Keratinocyte (primary cell): ENCODE data around the gene HLA-DPB1. TPM values are rescaled to one million over a fixed set of nuclear protein-coding genes. Genes with fewer than 3 reads are reported as not detected.
A peak's percentile ranks its signal among the peaks of the same experiment; 100 is the strongest.

Experiments
- DNase-seq: peaks from one replicate; pipeline ENCODE4 v3.0.0-alpha.2; 2011; ENCODE audit warnings: low read depth, missing footprints, low spot score
- FAIRE-seq: peaks from 2 replicates; lab custom pipeline; 2011; peaks lifted over from hg19 to GRCh38; lab: Jason Lieb, UNC
- H2AFZ ChIP-seq: 2 replicates; pipeline ENCODE4 v1.6.0; 2012; ENCODE audit warnings: low read length, control low read depth, inconsistent platforms; ENCODE audit not compliant: control insufficient read depth
- H3K27ac ChIP-seq: 2 replicates; pipeline ENCODE4 v1.5.1; 2011; ENCODE audit warnings: low read length; ENCODE audit not compliant: control insufficient read depth, insufficient read depth
- H3K27me3 ChIP-seq: 3 replicates; pipeline ENCODE4 v1.6.0; 2011; ENCODE audit warnings: low read length; ENCODE audit not compliant: control insufficient read depth, insufficient read depth; ENCODE audit errors: extremely low read depth
- H3K36me3 ChIP-seq, 2 experiments: 2 replicates in 1 of 2; 3 replicates in 1 of 2; pipeline ENCODE4 v1.5.1; 2011; ENCODE audit warnings: low read length in 2 of 2, mild to moderate bottlenecking in 1 of 2; ENCODE audit not compliant: control insufficient read depth in 2 of 2, insufficient read depth in 2 of 2; ENCODE audit errors: extremely low read depth in 1 of 2
- H3K4me1 ChIP-seq: 3 replicates; pipeline ENCODE4 v1.5.1; 2011; ENCODE audit warnings: low read length; ENCODE audit not compliant: control insufficient read depth, insufficient read depth; ENCODE audit errors: extremely low read depth
- H3K4me2 ChIP-seq: 3 replicates; pipeline ENCODE4 v1.6.0; 2011; ENCODE audit warnings: low read depth, low read length; ENCODE audit not compliant: control insufficient read depth, insufficient read depth; ENCODE audit errors: extremely low read depth
- H3K4me3 ChIP-seq, 3 experiments: fragments of 200-600 bp in 1 of 3; sonication (generic) in 1 of 3; 2 replicates in 2 of 3; 3 replicates in 1 of 3; pipeline ENCODE4 v1.5.1; 2011 to 2016; ENCODE audit warnings: low read length in 3 of 3, mild to moderate bottlenecking in 3 of 3, control low read depth in 2 of 3, inconsistent platforms in 1 of 3, low read depth in 1 of 3, mixed read lengths in 1 of 3, mixed run types in 1 of 3, moderate library complexity in 1 of 3; ENCODE audit not compliant: control insufficient read depth in 2 of 3, insufficient read depth in 2 of 3; ENCODE audit errors: extremely low read depth in 1 of 3
- H3K79me2 ChIP-seq: 2 replicates; pipeline ENCODE4 v1.6.0; 2012; ENCODE audit warnings: low read length; ENCODE audit not compliant: control insufficient read depth, insufficient read depth
- H3K9ac ChIP-seq: 3 replicates; pipeline ENCODE4 v1.6.0; 2011; ENCODE audit warnings: low read length; ENCODE audit not compliant: control insufficient read depth, insufficient read depth; ENCODE audit errors: extremely low read depth
- H3K9me1 ChIP-seq: 3 replicates; pipeline ENCODE4 v1.6.0; 2011; ENCODE audit warnings: low read length; ENCODE audit not compliant: control insufficient read depth, insufficient read depth; ENCODE audit errors: extremely low read depth
- H3K9me3 ChIP-seq: 2 replicates; pipeline ENCODE4 v1.5.1; 2012; ENCODE audit warnings: low read depth, low read length; ENCODE audit not compliant: control insufficient read depth
- H4K20me1 ChIP-seq: 3 replicates; pipeline ENCODE4 v1.6.0; 2011; ENCODE audit warnings: low read length; ENCODE audit not compliant: control insufficient read depth, insufficient read depth; ENCODE audit errors: extremely low read depth
- EZH2 ChIP-seq: IDR thresholded peaks from one replicate; pipeline ENCODE4 v1.6.1; 2012; ENCODE audit warnings: inconsistent platforms, mild to moderate bottlenecking, low read length, moderate library complexity
- dilution Hi-C: fragments of 300-500 bp; cut with MboI; formaldehyde crosslinking; loops from one replicate; pipeline ENCODE4 v1.7.0; 2020; ENCODE audit warnings: low sequenced_read_pairs; ENCODE audit not compliant: extremely low pct_ligation_motif_present
- polyA plus RNA-seq, 5 experiments: library from polyadenylated mRNA; depleted of rRNA in 3 of 5; stranded (reverse) in 3 of 5; stranded (forward) in 1 of 5; unstranded in 1 of 5; fragments of >200 nt; gene quantifications; 1 replicate in 1 of 5; 2 replicates in 3 of 5; 3 replicates in 1 of 5; pipeline versions ENCODE4 v1.2.1 to v1.2.3, GENCODE V29; 2011 to 2012; ENCODE audit warnings: missing spikeins in 2 of 5, low read depth in 1 of 5, low replicate concordance in 1 of 5
- TF ChIP-seq, protein P1 (sequence below), 3 experiments: IDR thresholded peaks in 1 of 3; conservative IDR thresholded peaks in 1 of 3; optimal IDR thresholded peaks in 1 of 3; 2 replicates in 2 of 3; 3 replicates in 1 of 3; pipeline versions ENCODE3 to v1.5.1; 2011; ENCODE audit warnings: low read length in 3 of 3, mild to moderate bottlenecking in 3 of 3, moderate library complexity in 2 of 3, control low read depth in 1 of 3, inconsistent platforms in 1 of 3; ENCODE audit not compliant: insufficient read depth in 2 of 3; ENCODE audit errors: extremely low read depth in 1 of 3

The HLA-DPB1 gene
- polyA plus RNA-seq, 1 donor (not counting 4 experiments of a cell fraction or from before 2014, with no cell fraction given), result 0.13 TPM

DNA sequence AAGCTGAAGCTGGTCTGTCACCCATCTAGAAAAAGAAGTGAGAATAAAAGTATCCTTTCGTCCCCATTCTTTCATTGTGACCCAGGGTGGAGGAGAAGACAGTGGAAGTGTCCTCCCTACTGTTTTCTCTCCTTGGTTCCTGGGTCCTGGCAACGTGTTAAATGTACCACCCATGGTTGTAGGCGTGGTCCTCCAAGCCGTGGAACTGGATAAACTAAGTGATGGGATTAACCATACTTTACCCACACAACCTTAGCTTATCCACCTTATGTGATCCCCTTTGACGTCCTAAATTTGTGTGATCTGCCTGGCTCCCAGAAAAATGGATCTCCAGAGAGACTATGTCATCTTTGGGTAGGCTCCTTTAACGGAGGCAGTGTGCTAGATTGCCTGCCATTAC lies 47.4 kb downstream of the HLA-DPB1 start:
- Histone ChIP-seq H3K27ac (no peak overlapping the region), H3K9me1 (no peaks in the 10 kb centered on the region), H3K36me3 (no peaks in the 10 kb centered on the region), H3K9ac (no peak overlapping the region), H4K20me1 (no peaks in the 10 kb centered on the region), H3K4me3 (no peak overlapping the region), H3K9me3 (no peaks in the 10 kb centered on the region), H2AFZ (no peak overlapping the region), H3K27me3 (peaks cover 14% of the 10 kb centered on the region), H3K4me2 (no peak overlapping the region), H3K4me1 (no peaks in the 10 kb centered on the region), H3K79me2 (no peaks in the 10 kb centered on the region)
- TF ChIP-seq, protein P1, sequence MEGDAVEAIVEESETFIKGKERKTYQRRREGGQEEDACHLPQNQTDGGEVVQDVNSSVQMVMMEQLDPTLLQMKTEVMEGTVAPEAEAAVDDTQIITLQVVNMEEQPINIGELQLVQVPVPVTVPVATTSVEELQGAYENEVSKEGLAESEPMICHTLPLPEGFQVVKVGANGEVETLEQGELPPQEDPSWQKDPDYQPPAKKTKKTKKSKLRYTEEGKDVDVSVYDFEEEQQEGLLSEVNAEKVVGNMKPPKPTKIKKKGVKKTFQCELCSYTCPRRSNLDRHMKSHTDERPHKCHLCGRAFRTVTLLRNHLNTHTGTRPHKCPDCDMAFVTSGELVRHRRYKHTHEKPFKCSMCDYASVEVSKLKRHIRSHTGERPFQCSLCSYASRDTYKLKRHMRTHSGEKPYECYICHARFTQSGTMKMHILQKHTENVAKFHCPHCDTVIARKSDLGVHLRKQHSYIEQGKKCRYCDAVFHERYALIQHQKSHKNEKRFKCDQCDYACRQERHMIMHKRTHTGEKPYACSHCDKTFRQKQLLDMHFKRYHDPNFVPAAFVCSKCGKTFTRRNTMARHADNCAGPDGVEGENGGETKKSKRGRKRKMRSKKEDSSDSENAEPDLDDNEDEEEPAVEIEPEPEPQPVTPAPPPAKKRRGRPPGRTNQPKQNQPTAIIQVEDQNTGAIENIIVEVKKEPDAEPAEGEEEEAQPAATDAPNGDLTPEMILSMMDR (optimal IDR thresholded peaks at IDR 0.05 in 1 of 3, IDR thresholded peaks at IDR 0.05 in 1 of 3, conservative IDR thresholded peaks at IDR 0.05 in 1 of 3; ENCODE audit: extremely low read depth in 1 of 3, insufficient read depth in 2 of 3, low read length in 3 of 3), result no peak
- no peak for TF ChIP-seq EZH2
- FAIRE-seq, result no peak
- no peak for DNase-seq
- dilution Hi-C loops, result no loop called here

DNA sequence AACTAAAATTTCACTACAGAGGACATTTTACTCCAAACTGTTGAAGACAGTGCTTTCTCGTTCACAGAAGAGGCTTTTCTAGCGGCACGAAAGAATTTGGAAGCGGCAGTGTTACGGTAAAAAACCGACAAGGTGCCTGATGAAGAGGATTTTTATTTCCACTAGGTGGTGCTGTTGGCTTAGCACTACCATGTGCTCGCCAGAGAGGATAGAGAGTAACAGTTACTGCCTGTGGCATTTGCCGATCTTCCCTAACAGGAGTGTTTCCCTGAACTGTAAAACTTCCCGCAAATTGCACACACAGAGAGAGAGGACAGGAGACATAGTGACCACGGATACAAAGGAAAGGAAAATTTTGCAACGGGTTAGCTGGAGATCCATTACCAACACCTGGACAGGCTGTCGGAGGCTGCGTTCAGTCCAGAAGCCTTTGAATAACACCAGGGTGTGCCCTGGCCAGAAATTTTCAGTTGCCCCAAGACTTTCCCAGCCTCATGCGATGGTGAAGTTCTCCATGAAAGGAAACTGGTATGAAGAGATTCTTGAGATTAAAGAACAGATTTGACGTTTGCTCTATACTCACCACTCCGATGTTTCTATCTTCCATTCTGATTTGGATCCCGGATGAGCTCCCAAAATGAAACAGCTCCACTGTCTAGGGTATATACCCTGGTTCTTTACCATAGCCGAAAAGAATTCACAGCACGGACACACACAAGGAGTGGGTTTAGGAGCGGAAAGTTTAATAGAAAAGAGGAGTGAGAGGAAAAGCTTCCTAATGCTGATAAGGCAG lies 48.1 kb downstream of the HLA-DPB1 start:
- Histone ChIP-seq H3K27me3 (peaks cover 16% of the 10 kb centered on the region), H4K20me1 (no peaks in the 10 kb centered on the region), H2AFZ (no peak overlapping the region), H3K79me2 (no peaks in the 10 kb centered on the region), H3K27ac (no peak overlapping the region), H3K9me1 (no peaks in the 10 kb centered on the region), H3K9ac (no peak overlapping the region), H3K4me2 (no peak overlapping the region), H3K4me3 (no peak overlapping the region), H3K4me1 (no peaks in the 10 kb centered on the region), H3K9me3 (no peaks in the 10 kb centered on the region), H3K36me3 (no peaks in the 10 kb centered on the region)
- DNase-seq (no peak), FAIRE-seq (peak; percentile 48)
- dilution Hi-C loops, result no loop called here
- TF ChIP-seq EZH2, result no peak
- TF ChIP-seq, protein P1 (optimal IDR thresholded peaks at IDR 0.05 in 1 of 3, IDR thresholded peaks at IDR 0.05 in 1 of 3, conservative IDR thresholded peaks at IDR 0.05 in 1 of 3; ENCODE audit: extremely low read depth in 1 of 3, insufficient read depth in 2 of 3, low read length in 3 of 3), result peak; percentile 27 to 61 (median 50)
